Measurements from ENCODE around the gene MAN2A2. TPM values are rescaled to one million over a fixed set of nuclear protein-coding genes. Genes with fewer than 3 reads are reported as not detected.
A peak's percentile ranks its signal among the peaks of the same experiment; 100 is the strongest.

Gene MAN2A2
- total and polyA plus RNA-seq, 9 of the 15 experiments (the other 6 are each of a cell fraction or from before 2014, with no cell fraction given) = 7.3 to 151 (median 43.4) TPM

DNA sequence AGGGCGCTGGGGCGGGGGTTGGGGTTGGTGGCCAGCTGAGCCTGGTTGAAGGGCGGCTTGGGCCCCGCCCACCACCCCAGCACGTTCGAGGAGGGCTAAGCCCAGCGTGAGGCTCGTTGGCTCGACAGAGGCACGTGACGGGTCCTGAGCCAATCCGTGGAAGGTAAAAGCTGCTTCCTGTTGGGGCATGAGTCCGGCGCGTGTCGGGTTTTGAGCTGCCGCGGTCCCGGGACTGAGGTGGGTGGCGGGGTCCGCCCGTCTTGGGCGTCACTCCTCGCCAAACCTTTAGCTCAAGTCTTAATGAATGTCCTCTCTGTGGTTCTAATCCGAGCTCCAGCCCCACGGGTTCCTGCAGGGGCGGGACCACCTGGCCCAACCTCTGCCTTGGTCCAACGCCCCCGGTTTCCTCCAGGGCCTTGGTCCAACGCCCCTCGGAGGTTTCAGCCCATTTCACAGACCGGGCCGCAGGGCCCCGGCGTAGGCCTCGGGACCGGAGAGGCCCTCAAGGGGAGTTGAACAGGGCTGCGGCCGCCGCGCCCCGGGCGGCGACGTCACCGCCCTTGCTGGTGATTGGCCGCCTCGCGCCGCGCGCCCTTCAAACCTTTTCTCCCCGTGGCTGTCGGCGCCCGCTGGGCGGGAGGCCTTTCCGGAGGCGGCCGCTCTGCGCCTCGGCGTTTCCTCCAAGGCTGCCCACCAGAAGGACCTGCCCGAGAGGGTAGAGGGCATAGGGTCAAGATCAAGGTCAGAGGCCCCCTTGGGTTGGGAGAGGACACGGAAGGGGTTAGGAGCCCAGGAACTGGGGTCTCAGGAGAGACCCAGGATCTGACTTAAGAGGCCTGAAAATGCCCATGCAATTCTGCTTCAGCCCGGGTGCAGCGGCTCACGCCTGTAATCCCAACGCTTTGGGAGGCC is 51.9 kb downstream of the MAN2A2 start, which contains the start of gene RCCD1 (continued):
- TF ChIP-seq, protein P1, sequence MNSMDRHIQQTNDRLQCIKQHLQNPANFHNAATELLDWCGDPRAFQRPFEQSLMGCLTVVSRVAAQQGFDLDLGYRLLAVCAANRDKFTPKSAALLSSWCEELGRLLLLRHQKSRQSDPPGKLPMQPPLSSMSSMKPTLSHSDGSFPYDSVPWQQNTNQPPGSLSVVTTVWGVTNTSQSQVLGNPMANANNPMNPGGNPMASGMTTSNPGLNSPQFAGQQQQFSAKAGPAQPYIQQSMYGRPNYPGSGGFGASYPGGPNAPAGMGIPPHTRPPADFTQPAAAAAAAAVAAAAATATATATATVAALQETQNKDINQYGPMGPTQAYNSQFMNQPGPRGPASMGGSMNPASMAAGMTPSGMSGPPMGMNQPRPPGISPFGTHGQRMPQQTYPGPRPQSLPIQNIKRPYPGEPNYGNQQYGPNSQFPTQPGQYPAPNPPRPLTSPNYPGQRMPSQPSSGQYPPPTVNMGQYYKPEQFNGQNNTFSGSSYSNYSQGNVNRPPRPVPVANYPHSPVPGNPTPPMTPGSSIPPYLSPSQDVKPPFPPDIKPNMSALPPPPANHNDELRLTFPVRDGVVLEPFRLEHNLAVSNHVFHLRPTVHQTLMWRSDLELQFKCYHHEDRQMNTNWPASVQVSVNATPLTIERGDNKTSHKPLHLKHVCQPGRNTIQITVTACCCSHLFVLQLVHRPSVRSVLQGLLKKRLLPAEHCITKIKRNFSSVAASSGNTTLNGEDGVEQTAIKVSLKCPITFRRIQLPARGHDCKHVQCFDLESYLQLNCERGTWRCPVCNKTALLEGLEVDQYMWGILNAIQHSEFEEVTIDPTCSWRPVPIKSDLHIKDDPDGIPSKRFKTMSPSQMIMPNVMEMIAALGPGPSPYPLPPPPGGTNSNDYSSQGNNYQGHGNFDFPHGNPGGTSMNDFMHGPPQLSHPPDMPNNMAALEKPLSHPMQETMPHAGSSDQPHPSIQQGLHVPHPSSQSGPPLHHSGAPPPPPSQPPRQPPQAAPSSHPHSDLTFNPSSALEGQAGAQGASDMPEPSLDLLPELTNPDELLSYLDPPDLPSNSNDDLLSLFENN (IDR thresholded peaks at IDR 0.05; ENCODE audit: low read depth in 2 of 2, low read length in 2 of 2) = peak in 1 of 2 experiments; percentile 42; a peak in 1 of 4 replicates
- TF ChIP-seq ZNF507 (tag; conservative IDR thresholded peaks at IDR 0.05) = no peak
- TF ChIP-seq ETV6 (IDR thresholded peaks at IDR 0.05; ENCODE audit: borderline replicate concordance in 1 of 2, low read depth in 2 of 2, low read length in 1 of 2) = 0 out of 4 replicates have a peak, but pooled peaks of 1 of the 2 experiments have one; percentile 31
- TF ChIP-seq ETV6 (CRISPR knock-in tag; IDR thresholded peaks at IDR 0.05; ENCODE audit: borderline replicate concordance) = no peak
- no peak for TF ChIP-seq CEBPB (tag; IDR thresholded peaks at IDR 0.05)
- no peak for TF ChIP-seq RFX7 (CRISPR knock-in tag; IDR thresholded peaks at IDR 0.05)
- no peak for TF ChIP-seq ELF4 (CRISPR knock-in tag; IDR thresholded peaks at IDR 0.05)
- no peak for TF ChIP-seq SLC30A9 (CRISPR knock-in tag; IDR thresholded peaks at IDR 0.05)
- peak; percentile 94 for TF ChIP-seq KDM5B (IDR thresholded peaks at IDR 0.05; ENCODE audit: insufficient replicate concordance, low read depth, low read length)
- TF ChIP-seq HDAC8 (tag; IDR thresholded peaks at IDR 0.05) = peak; percentile 82; the same call in 1 of the 2 replicates
- TF ChIP-seq CREBBP (IDR thresholded peaks at IDR 0.05; ENCODE audit: low read depth, low read length) = no peak
- TF ChIP-seq, protein P2, sequence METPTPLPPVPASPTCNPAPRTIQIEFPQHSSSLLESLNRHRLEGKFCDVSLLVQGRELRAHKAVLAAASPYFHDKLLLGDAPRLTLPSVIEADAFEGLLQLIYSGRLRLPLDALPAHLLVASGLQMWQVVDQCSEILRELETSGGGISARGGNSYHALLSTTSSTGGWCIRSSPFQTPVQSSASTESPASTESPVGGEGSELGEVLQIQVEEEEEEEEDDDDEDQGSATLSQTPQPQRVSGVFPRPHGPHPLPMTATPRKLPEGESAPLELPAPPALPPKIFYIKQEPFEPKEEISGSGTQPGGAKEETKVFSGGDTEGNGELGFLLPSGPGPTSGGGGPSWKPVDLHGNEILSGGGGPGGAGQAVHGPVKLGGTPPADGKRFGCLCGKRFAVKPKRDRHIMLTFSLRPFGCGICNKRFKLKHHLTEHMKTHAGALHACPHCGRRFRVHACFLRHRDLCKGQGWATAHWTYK (CRISPR knock-in tag; IDR thresholded peaks at IDR 0.05) = peak; percentile 89
- peak; percentile 75; the same call in 1 of the 2 replicates for TF ChIP-seq NR2C2 (CRISPR knock-in tag; IDR thresholded peaks at IDR 0.05)
- peak; percentile 70 for TF ChIP-seq NR2C2 (tag; IDR thresholded peaks at IDR 0.05)
- peak; percentile 81 for TF ChIP-seq KLF1 (tag; IDR thresholded peaks at IDR 0.05)
- TF ChIP-seq, protein P3, sequence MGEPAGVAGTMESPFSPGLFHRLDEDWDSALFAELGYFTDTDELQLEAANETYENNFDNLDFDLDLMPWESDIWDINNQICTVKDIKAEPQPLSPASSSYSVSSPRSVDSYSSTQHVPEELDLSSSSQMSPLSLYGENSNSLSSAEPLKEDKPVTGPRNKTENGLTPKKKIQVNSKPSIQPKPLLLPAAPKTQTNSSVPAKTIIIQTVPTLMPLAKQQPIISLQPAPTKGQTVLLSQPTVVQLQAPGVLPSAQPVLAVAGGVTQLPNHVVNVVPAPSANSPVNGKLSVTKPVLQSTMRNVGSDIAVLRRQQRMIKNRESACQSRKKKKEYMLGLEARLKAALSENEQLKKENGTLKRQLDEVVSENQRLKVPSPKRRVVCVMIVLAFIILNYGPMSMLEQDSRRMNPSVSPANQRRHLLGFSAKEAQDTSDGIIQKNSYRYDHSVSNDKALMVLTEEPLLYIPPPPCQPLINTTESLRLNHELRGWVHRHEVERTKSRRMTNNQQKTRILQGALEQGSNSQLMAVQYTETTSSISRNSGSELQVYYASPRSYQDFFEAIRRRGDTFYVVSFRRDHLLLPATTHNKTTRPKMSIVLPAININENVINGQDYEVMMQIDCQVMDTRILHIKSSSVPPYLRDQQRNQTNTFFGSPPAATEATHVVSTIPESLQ (CRISPR knock-in tag; IDR thresholded peaks at IDR 0.05) = peak; percentile 98
- peak; percentile 99 for TF ChIP-seq EP400 (IDR thresholded peaks at IDR 0.05)
- TF ChIP-seq, protein P4, sequence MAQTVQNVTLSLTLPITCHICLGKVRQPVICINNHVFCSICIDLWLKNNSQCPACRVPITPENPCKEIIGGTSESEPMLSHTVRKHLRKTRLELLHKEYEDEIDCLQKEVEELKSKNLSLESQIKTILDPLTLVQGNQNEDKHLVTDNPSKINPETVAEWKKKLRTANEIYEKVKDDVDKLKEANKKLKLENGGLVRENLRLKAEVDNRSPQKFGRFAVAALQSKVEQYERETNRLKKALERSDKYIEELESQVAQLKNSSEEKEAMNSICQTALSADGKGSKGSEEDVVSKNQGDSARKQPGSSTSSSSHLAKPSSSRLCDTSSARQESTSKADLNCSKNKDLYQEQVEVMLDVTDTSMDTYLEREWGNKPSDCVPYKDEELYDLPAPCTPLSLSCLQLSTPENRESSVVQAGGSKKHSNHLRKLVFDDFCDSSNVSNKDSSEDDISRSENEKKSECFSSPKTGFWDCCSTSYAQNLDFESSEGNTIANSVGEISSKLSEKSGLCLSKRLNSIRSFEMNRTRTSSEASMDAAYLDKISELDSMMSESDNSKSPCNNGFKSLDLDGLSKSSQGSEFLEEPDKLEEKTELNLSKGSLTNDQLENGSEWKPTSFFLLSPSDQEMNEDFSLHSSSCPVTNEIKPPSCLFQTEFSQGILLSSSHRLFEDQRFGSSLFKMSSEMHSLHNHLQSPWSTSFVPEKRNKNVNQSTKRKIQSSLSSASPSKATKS (CRISPR knock-in tag; IDR thresholded peaks at IDR 0.05) = no peak
